Stimulated activated CD4-positive, alpha-beta T cell treated with anti-CD3 and anti-CD28 coated beads, Interleukin-4, amount 100 ng/mL, for 48 hours (primary cell): ENCODE measurements around the gene NADSYN1.
"Not testable (repeated sequence)": the region's sequence is repeated elsewhere in the genome, so short reads cannot be mapped to it uniquely, and the experiment has no call there.

Experiments
- DNase-seq, 2 donors: peaks; one replicate each; pipeline ENCODE4 v3.0.0-alpha.2; 2020; ENCODE audit warnings: low read depth in 2 of 2

Gene NADSYN1

DNA sequence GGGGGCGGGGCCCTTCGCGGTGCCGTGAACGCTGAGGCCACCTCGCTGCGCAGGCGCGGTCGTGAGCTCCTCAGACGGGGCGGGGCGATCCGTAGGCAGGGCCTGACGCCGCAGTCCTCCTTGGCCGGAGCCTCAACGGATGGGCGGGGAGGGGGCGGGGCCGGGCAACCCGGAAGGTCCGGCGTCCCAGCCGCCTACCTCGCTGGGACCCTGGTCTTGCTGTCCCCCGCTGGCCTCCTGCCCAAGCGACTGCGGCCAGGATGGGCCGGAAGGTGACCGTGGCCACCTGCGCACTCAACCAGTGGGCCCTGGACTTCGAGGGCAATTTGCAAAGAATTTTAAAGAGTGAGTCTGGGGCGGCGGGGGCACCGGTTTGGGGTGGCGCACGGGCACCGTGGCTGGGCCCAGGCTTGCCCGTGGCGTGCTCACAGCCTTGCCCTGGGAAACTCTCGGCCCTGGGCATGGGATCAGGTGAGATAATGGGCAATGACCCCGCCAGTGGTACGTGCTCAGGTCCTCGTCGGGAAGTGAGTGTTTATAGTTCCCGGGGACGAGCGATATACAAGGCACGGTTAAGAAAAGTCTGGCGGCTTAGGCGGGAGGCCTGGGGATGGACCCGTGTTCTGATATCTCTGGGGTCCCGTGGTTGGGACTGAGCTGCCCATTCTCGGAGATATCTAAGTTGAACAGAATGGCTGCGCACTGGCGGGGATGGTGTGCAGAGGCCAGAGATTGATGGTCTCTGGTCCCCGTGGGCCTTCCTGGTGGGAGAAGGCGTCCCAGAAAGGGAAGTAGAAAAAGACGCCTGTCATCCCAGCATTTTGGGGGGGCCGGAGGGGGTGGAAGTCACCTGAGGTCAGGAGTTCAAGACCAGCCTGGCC, at the start of gene NADSYN1:
NADSYN1 (plus strand) TSS at position 167 of the 881 bp plus-strand sequence; CDS start at position 261, 94 bp downstream.
- peak; percentile 90 to 94 for DNase-seq

- DNase-seq: no peak
Observed at GRCh38 chr11:71404209-71404608, 48.8 kb upstream of the NADSYN1 start.

GRCh38 chr11:71406681-71407080, 46.3 kb upstream of the NADSYN1 start:
- no peak for DNase-seq

- DNase-seq: no peak
Observed at GRCh38 chr11:71407356-71407755, 45.6 kb upstream of the NADSYN1 start.

- DNase-seq: no peak
Observed at GRCh38 chr11:71408826-71409225, 44.2 kb upstream of the NADSYN1 start.

DNA sequence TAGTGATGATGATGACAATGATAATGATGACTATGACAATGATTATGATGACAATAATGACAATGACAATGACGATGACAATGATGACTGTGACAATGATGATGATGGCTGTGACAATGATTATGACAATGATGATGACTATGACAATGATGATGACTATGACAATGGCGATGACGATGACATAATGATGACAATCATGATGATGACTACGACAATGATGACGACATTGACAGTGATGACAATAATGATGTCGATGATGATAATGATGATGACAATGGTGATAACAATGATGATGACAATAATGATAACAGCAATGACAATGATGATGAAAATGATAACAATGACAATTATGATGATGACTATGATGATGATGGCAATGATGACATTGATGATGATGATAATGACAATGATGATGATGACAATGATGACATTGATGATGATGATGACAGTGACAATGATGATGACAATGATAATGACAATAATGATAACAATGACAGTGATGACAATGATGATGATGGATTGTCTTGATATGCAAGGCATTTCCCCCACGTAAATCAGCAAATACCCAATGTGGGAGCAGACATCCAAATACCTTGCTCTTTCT, 42.5 kb upstream of the NADSYN1 start:
- no peak for DNase-seq

- DNase-seq: no peak
Observed at GRCh38 chr11:71414645-71415044, 38.4 kb upstream of the NADSYN1 start.

DNA sequence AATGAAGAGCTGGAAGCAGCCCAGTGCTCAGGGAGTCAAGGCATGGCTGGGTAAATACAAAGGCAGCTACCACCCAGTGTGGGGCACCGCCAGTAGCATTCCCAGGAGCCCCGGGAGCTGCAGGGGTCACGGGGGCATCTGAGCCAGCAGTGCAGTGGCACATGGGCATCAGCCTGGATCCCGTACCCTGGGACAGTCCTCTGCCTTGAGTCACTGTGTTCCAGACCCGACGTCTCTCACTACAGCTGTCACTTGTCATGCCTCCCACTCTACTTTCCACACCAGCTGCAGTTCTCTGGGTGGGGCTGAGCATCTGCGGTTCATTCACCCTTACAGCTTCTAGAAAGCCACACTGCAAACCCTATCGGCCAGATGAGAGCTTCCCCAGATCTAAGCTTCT, 34.4 kb upstream of the NADSYN1 start:
- DNase-seq: no peak

GRCh38 chr11:71420455-71421241, 32.4 kb upstream of the NADSYN1 start:
- no peak for DNase-seq

DNA sequence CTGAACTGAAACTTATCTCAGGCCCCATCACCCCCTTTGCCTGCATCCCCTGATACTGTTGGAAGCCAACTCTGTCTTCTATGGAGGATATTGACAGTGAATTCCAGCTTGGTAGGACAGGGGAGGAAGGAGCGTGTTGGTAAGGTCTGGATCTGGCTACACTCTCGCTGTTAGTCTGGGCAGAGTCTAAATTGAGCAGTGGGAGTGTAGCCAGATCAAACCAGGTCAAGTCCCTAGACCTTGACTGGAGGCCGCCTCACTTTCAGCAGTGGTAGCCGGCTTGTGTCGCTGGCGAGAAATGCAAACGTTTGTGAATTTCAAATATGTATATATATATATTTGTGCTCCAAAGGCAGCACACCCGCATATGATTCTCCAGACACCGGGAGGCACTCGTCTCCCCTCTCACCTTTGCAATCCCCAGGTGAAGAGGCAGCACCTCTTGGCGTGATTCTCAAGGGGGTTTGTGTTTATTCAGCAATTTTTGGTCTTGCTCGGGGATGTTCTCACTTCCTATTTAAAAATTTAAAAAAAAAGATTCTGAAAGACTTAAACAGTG, 31.5 kb upstream of the NADSYN1 start:
- no peak for DNase-seq

GRCh38 chr11:71422318-71422717, 30.7 kb upstream of the NADSYN1 start:
- not testable (repeated sequence) for DNase-seq

DNA sequence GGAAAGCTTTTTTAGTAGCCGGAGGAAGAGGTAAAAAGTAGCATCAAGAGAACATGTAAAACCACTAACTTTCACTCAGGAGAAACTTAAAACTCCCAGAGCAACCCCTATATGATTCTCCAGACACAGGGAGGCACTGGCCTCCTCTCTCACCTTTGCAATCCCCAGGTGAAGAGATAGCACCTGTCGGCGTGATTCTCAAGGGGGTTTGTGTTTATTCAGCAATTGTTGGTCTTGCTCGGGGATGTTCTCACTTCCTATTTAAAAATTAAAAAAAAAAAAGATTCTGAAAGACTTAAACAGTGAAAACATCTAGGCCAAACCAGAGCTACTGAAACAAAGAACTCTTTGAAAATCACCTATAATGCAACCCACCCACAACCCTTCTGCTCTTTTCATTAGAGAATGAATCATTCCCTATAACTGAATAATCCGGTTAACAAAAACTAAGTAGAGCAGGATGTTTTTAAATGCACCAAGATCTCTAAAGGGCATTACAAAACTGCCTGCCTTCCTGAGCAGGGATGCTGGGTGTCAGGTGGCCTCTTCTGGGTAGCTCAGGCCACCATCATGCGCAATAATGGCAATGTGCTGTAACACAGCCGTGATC, 29.7 kb upstream of the NADSYN1 start:
- DNase-seq: no peak

- no peak for DNase-seq
Observed at GRCh38 chr11:71425409-71425808, 27.6 kb upstream of the NADSYN1 start.

DNA sequence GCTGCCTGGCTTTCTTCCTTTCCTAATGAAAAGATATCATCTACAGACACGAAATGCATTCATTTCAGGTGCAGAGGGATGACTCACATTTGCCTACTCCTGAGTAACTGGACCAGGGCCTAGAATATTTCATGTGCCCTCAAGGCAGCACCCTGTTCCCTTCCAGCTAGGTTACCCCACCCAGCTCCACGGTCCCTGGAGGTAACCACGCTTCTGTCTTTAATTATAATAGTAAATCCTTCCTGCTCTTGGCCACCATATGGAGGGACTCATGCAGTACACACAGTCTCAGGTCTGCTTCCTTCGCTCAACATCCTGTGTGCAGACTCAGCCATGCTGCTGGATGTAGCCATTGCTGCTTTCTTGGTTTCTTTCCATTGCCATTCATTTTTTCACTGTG, 27.1 kb upstream of the NADSYN1 start:
- no peak for DNase-seq

DNA sequence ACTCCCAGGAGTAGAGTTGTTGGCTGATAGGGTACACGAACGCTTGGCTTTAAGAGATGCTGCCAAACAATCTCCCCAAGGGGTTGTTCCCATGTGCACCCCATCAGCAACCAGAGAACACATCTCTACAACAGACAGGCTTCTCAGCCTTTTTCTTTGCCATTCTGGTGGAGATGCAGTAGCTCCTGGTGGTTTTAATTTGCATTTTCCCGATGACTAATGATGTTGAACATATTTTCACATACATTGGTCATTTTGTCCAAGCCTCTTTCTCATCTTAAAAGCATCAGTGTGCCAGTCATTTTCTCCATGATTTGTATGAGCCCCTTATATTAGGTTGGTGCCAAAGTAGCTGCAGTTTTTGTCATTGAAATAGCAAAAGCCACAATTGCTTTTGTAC, 26.6 kb upstream of the NADSYN1 start:
- DNase-seq: no peak

DNA sequence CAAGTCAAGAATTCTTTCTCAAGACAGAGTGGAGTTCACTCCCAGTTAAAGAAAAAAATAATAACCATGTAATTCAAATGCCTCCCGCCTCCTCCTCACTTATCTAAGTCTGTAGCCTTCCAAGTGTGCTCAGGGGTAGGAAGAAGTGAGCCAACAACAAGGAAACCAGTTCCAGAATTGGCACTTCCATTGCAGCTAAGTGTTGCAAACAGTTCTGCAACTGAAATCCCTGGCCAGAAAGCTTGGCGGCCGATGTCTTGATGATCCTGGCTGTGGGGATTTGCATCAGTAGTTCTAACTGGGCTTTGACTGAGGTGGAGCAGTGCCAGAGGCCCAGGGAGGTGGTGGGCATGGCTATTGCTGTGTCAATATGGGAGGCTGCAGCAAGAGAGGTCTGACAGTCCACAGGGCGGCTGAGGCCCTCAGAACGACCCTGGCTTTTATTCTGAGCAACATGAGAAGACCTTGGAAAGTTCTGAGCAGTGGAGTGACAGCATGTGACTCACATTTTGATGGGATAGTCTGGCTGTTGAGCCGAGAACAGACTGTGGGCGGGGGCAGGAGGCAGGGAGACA, 24.1 kb upstream of the NADSYN1 start:
- no peak for DNase-seq

GRCh38 chr11:71429701-71430100, 23.3 kb upstream of the NADSYN1 start:
- DNase-seq: no peak

- DNase-seq: no peak
Observed at GRCh38 chr11:71430166-71430565, 22.8 kb upstream of the NADSYN1 start.

- DNase-seq: no peak
Observed at GRCh38 chr11:71431271-71431670, 21.7 kb upstream of the NADSYN1 start.

DNA sequence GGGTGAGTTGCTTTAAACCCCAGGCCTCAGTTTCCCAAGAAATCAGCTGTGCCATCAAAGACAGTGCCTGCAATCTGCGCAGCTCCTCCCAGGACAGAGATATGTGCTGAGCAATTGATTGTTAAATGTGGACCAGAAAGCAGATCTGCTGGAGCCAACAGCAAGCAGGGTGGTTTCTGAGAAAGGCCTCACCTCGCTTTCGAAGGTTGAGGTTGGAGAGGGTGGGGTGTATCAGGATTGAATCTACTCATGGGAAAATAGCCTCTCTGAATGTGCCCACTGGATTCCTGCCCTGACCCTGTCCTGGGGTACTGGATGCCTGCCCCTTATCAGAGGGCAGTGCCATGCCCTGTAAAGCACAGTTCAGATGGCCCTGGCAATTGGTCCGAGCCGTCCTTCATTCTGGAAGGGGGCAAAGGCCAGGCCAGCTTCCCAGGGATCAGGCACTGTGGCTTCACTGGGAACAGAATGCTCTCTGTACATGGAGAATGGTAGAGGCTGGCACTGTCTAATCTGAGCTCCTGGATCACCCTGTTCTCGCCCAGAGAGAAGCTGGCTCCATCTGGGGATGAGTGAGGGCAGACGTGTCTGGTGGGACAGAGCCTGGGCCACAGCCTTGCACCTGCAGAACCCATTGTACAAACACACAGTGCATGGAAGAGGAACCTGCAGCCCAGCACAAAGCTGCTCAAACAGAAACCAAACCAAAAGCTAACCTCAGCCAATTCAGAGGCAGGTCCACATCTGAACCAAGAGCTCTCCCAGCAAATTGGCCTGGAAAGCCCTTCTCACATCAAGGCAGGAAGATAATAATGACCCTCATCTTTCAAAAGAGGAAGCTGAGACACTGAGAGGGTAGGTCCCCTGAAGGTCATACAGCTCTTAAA, 20.0 kb upstream of the NADSYN1 start:
- no peak for DNase-seq
